ENCODE data around the gene NELFE.
"Not testable (repeated sequence)": the region's sequence is repeated elsewhere in the genome, so short reads cannot be mapped to it uniquely, and the experiment has no call there.

NELFE gene

GRCh38 chr6:31945154-31945506, 13.6 kb downstream of the NELFE start:
- H3K27me3 ChIP-seq, result peaks cover 60% of the 10 kb centered on the region
- H3K4me3 ChIP-seq (ENCODE audit: low read depth in 1 of 2, low read length in 1 of 2), result no peak overlapping the region
- H3K27ac ChIP-seq, result no peak overlapping the region
- TF ChIP-seq CTCF (IDR thresholded peaks at IDR 0.05), result no peak
- no peaks in the 10 kb centered on the region for H3K36me3 ChIP-seq
- no peaks in the 10 kb centered on the region for H3K4me1 ChIP-seq (ENCODE audit: control insufficient read depth in 1 of 2, insufficient read depth in 1 of 2, low read depth in 1 of 2, low read length in 1 of 2)
- H3K9me3 ChIP-seq, result no peaks in the 10 kb centered on the region

GRCh38 chr6:31943742-31944141, 15.0 kb downstream of the NELFE start:
- peaks cover 62% of the 10 kb centered on the region for H3K27me3 ChIP-seq
- no peak overlapping the region for H3K4me3 ChIP-seq (ENCODE audit: low read depth in 1 of 2, low read length in 1 of 2)
- no peaks in the 10 kb centered on the region for H3K36me3 ChIP-seq
- H3K4me1 ChIP-seq (ENCODE audit: control insufficient read depth in 1 of 2, insufficient read depth in 1 of 2, low read depth in 1 of 2, low read length in 1 of 2), result no peaks in the 10 kb centered on the region
- H3K9me3 ChIP-seq, result no peaks in the 10 kb centered on the region
- no peak for TF ChIP-seq CTCF (IDR thresholded peaks at IDR 0.05)
- H3K27ac ChIP-seq, result no peak overlapping the region

GRCh38 chr6:31940256-31940664, 18.5 kb downstream of the NELFE start:
- peaks cover 36% of the 10 kb centered on the region for H3K27me3 ChIP-seq
- H3K27ac ChIP-seq, result no peak overlapping the region
- no peaks in the 10 kb centered on the region for H3K36me3 ChIP-seq
- no peaks in the 10 kb centered on the region for H3K4me1 ChIP-seq (ENCODE audit: control insufficient read depth in 1 of 2, insufficient read depth in 1 of 2, low read depth in 1 of 2, low read length in 1 of 2)
- H3K9me3 ChIP-seq, result no peaks in the 10 kb centered on the region
- no peak overlapping the region for H3K4me3 ChIP-seq (ENCODE audit: low read depth in 1 of 2, low read length in 1 of 2)
- TF ChIP-seq CTCF (IDR thresholded peaks at IDR 0.05), result no peak

- Histone ChIP-seq H3K4me1 (ENCODE audit: control insufficient read depth in 1 of 2, insufficient read depth in 1 of 2, low read depth in 1 of 2, low read length in 1 of 2) (no peaks in the 10 kb centered on the region), H3K27me3 (peaks cover 5% of the 10 kb centered on the region), H3K27ac (no peak overlapping the region), H3K36me3 (no peaks in the 10 kb centered on the region), H3K9me3 (no peaks in the 10 kb centered on the region), H3K4me3 (ENCODE audit: low read depth in 1 of 2, low read length in 1 of 2) (no peak overlapping the region)
- TF ChIP-seq CTCF (IDR thresholded peaks at IDR 0.05), result no peak
These were observed 22.9 kb downstream of the NELFE start for GRCh38 chr6:31935823-31936222.

- Histone ChIP-seq H3K36me3 (no peaks in the 10 kb centered on the region), H3K4me1 (ENCODE audit: control insufficient read depth in 1 of 2, insufficient read depth in 1 of 2, low read depth in 1 of 2, low read length in 1 of 2) (no peaks in the 10 kb centered on the region), H3K27ac (no peak overlapping the region), H3K9me3 (no peaks in the 10 kb centered on the region), H3K4me3 (ENCODE audit: low read depth in 1 of 2, low read length in 1 of 2) (no peak overlapping the region), H3K27me3 (peaks cover 1% of the 10 kb centered on the region)
- no peak for TF ChIP-seq CTCF (IDR thresholded peaks at IDR 0.05)
These were observed 23.8 kb downstream of the NELFE start for GRCh38 chr6:31935021-31935420.

- Histone ChIP-seq H3K27me3 (peaks cover 2% of the 10 kb centered on the region), H3K4me1 (ENCODE audit: control insufficient read depth in 1 of 2, insufficient read depth in 1 of 2, low read depth in 1 of 2, low read length in 1 of 2) (no peaks in the 10 kb centered on the region), H3K27ac (no peak overlapping the region), H3K36me3 (no peaks in the 10 kb centered on the region), H3K4me3 (ENCODE audit: low read depth in 1 of 2, low read length in 1 of 2) (no peak overlapping the region), H3K9me3 (no peaks in the 10 kb centered on the region)
- no peak for TF ChIP-seq CTCF (IDR thresholded peaks at IDR 0.05)
These were observed 25.2 kb downstream of the NELFE start for GRCh38 chr6:31933537-31933936.

GRCh38 chr6:31932137-31932536, 26.6 kb downstream of the NELFE start:
- H3K4me3 ChIP-seq (ENCODE audit: low read depth in 1 of 2, low read length in 1 of 2); H3K9me3 ChIP-seq; H3K36me3 ChIP-seq; H3K27ac ChIP-seq; H3K4me1 ChIP-seq (ENCODE audit: control insufficient read depth in 1 of 2, insufficient read depth in 1 of 2, low read depth in 1 of 2, low read length in 1 of 2): not testable (repeated sequence)
- H3K27me3 ChIP-seq, result peaks cover 16% of the 10 kb centered on the region
